ENCODE data around the gene TTC12.

- TF ChIP-seq EZH2phosphoT487 (IDR thresholded peaks at IDR 0.05; ENCODE audit: insufficient read depth, low read depth), result no peak
- TF ChIP-seq EZH2 (IDR thresholded peaks at IDR 0.05; ENCODE audit: insufficient read depth, poor library complexity, severe bottlenecking), result no peak
Observed at GRCh38 chr11:113351068-113351450, 36.7 kb downstream of the TTC12 start.
